RCC 7860 (cell line): ENCODE measurements around the gene RSPH9.
A peak's percentile ranks its signal among the peaks of the same experiment; 100 is the strongest.

Source experiments
- DNase-seq: peaks from one replicate; pipeline ENCODE4 v3.0.0-alpha.2; 2015; ENCODE audit warnings: low spot score
- FAIRE-seq: peaks from 2 replicates; lab custom pipeline; 2012; peaks lifted over from hg19 to GRCh38; lab: Jason Lieb, UNC

RSPH9 gene

GRCh38 chr6:43644940-43645612 is at the start of gene RSPH9:
TSS of gene RSPH9 (plus strand) at chr6:43645036. CDS start at chr6:43645099, 63 bp downstream.
- no peak for DNase-seq

GRCh38 chr6:43600595-43600994 is 44.2 kb upstream of the RSPH9 start:
- no peak for FAIRE-seq

More at GRCh38 chr6:43644940-43645612, at the start of gene RSPH9:
- FAIRE-seq: no peak

GRCh38 chr6:43604174-43604573 is 40.7 kb upstream of the RSPH9 start:
- no peak for FAIRE-seq

More at GRCh38 chr6:43600595-43600994, 44.2 kb upstream of the RSPH9 start:
- no peak for DNase-seq

GRCh38 chr6:43606019-43606418 is 38.8 kb upstream of the RSPH9 start:
- no peak for FAIRE-seq
- no peak for DNase-seq

More at GRCh38 chr6:43604174-43604573, 40.7 kb upstream of the RSPH9 start:
- peak; percentile 18 for DNase-seq

GRCh38 chr6:43608310-43608763 is 36.5 kb upstream of the RSPH9 start:
- DNase-seq (peak; percentile 43), FAIRE-seq (no peak)

- DNase-seq: no peak
- FAIRE-seq: no peak
These were observed 36.0 kb upstream of the RSPH9 start for GRCh38 chr6:43608807-43609206.

- FAIRE-seq: no peak
- no peak for DNase-seq
These were observed 35.4 kb upstream of the RSPH9 start for GRCh38 chr6:43609402-43609801.

- DNase-seq (no peak), FAIRE-seq (no peak)
These were observed 34.4 kb upstream of the RSPH9 start for GRCh38 chr6:43610431-43610830.

GRCh38 chr6:43613721-43614395 is 31.0 kb upstream of the RSPH9 start:
- FAIRE-seq: no peak
- DNase-seq: no peak

- DNase-seq: no peak
- FAIRE-seq: no peak
These were observed 30.5 kb upstream of the RSPH9 start for GRCh38 chr6:43614396-43614730.

- FAIRE-seq (no peak), DNase-seq (no peak)
These were observed 27.9 kb upstream of the RSPH9 start for GRCh38 chr6:43616725-43617472.

GRCh38 chr6:43621078-43621835 is 23.6 kb upstream of the RSPH9 start:
- DNase-seq (no peak), FAIRE-seq (no peak)

- FAIRE-seq (no peak), DNase-seq (no peak)
These were observed 23.0 kb upstream of the RSPH9 start for GRCh38 chr6:43621836-43622180.

GRCh38 chr6:43622541-43622940 is 22.3 kb upstream of the RSPH9 start:
- FAIRE-seq: no peak
- no peak for DNase-seq

GRCh38 chr6:43623880-43624785 is 20.7 kb upstream of the RSPH9 start:
- no peak for DNase-seq
- no peak for FAIRE-seq

- no peak for FAIRE-seq
- DNase-seq: no peak
These were observed 20.0 kb upstream of the RSPH9 start for GRCh38 chr6:43624786-43625288.

- FAIRE-seq (no peak), DNase-seq (no peak)
These were observed 19.3 kb upstream of the RSPH9 start for GRCh38 chr6:43625393-43625992.

- FAIRE-seq: peak; percentile 66
- DNase-seq: peak; percentile 95
These were observed 17.6 kb upstream of the RSPH9 start for GRCh38 chr6:43627008-43627825.
